ENCODE data around the gene MAST1. TPM values are rescaled to one million over a fixed set of nuclear protein-coding genes. Genes with fewer than 3 reads are reported as not detected.

MAST1 gene
- polyA plus RNA-seq, 1 donor, result 4.4 TPM

DNA sequence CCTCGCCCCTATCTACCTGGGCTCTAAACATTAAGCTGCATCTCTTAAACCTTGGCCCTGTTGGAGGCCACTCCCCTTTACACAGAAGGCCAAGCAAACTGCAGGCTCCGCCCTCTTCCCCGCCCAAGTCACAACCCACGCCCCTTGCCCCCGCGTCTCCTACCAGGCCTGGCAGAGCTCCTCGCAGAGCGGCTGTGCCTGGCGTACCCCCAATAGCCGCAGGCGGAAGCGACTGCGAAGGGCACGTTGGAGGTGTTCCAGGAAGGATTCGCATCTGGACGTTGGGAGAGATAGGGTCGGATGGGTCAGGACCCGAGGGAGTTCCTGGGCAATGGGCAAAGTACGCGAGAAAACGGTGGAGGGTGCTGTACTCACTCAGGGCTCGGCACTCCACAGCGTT is 9.8 kb upstream of the MAST1 start:
- peak; percentile 23 to 67 for DNase-seq
- WGBS (ENCODE audit: insufficient coverage, low lambda C conversion rate), result no CpG with 5 or more reads among the region's 23 CpGs
- H3K36me3 ChIP-seq (ENCODE audit: control insufficient read depth, insufficient read depth, low read length), result no peaks in the 10 kb centered on the region
- peaks cover 5% of the 10 kb centered on the region for H3K9me3 ChIP-seq (ENCODE audit: control insufficient read depth, low read depth, low read length)
- peaks cover 5% of the 10 kb centered on the region for H3K4me1 ChIP-seq (ENCODE audit: control insufficient read depth, insufficient read depth, low read length)
- peaks cover 54% of the 10 kb centered on the region for H3K27me3 ChIP-seq (ENCODE audit: control insufficient read depth, insufficient read depth, low read length)
- H3K4me3 ChIP-seq (ENCODE audit: low read length), result no peak overlapping the region
- no peak overlapping the region for H3K27ac ChIP-seq (ENCODE audit: low read length)

DNA sequence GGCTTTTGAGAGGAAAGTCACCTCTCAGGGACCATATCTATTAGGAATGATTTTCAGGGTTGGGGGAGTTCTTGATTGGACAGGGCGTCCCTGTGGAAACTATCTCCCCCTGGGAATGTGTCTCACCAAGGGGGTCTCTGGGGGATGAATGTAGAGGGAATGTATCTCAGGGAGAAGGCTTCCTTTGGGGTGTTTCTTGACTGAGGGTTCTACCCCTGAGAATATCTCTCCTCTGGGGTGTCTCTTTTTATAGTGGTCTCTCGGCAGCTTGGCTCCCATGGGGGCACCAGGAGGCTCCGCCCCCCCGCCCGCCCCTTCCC is 4.9 kb upstream of the MAST1 start:
- no peaks in the 10 kb centered on the region for H3K36me3 ChIP-seq (ENCODE audit: control insufficient read depth, insufficient read depth, low read length)
- WGBS (ENCODE audit: insufficient coverage, low lambda C conversion rate), result no CpG with 5 or more reads among the region's 5 CpGs
- H3K27ac ChIP-seq (ENCODE audit: low read length), result no peak overlapping the region
- H3K9me3 ChIP-seq (ENCODE audit: control insufficient read depth, low read depth, low read length), result peaks cover 13% of the 10 kb centered on the region
- H3K4me1 ChIP-seq (ENCODE audit: control insufficient read depth, insufficient read depth, low read length), result peaks cover 3% of the 10 kb centered on the region
- no peak overlapping the region for H3K4me3 ChIP-seq (ENCODE audit: low read length)
- no peak for DNase-seq
- peaks cover 82% of the 10 kb centered on the region for H3K27me3 ChIP-seq (ENCODE audit: control insufficient read depth, insufficient read depth, low read length)

DNA sequence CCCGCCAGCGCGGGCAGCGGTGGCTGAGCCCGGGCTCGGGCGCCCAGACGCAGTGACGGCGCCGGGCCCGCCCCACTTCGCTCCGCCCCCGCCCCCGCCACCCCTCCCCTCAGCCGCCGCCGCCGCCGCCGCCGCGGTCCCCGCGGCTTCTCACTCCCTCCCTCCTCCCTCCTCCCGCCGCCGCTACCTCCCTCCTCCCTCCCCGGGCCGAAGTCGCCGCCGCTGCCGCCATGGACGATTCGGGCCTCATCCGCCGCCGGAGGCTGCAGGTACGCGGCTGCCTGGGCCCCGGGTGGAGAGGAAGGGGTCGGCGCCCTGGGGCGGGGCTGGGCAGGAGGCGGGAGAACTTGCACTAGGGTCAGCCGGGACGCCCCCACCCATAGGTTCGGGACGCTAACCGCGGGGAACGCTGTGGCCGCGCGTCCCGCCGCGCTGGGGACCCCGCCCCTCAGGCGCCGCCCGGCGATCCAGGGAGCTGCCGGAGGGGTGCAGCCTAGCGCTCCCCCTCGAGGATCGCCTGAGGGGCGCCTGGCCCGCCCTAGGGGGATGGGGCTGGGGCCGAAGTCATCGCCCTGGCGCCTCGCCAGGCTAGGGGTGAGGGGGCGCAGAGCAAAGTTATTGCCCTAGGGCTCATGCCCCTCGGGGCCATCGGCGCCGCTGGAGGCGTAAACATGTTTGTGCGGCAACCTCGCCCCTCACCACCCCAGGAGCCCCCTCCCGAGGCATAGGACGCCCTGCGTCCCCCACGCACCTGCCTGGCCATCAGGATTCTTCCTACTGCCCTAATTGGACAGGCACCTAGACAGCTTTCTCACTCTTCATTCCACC is 4.4 kb upstream of the MAST1 start:
- peak in 1 of 2 donors; percentile 20 for DNase-seq
- Histone ChIP-seq H3K4me1 (ENCODE audit: control insufficient read depth, insufficient read depth, low read length) (no peaks in the 10 kb centered on the region), H3K4me3 (ENCODE audit: low read length) (peak overlapping the region; percentile 24), H3K27ac (ENCODE audit: low read length) (no peak overlapping the region), H3K9me3 (ENCODE audit: control insufficient read depth, low read depth, low read length) (peaks cover 17% of the 10 kb centered on the region), H3K27me3 (ENCODE audit: control insufficient read depth, insufficient read depth, low read length) (peaks cover 84% of the 10 kb centered on the region), H3K36me3 (ENCODE audit: control insufficient read depth, insufficient read depth, low read length) (no peaks in the 10 kb centered on the region)
- no CpG with 5 or more reads among the region's 87 CpGs for WGBS (ENCODE audit: insufficient coverage, low lambda C conversion rate)

DNA sequence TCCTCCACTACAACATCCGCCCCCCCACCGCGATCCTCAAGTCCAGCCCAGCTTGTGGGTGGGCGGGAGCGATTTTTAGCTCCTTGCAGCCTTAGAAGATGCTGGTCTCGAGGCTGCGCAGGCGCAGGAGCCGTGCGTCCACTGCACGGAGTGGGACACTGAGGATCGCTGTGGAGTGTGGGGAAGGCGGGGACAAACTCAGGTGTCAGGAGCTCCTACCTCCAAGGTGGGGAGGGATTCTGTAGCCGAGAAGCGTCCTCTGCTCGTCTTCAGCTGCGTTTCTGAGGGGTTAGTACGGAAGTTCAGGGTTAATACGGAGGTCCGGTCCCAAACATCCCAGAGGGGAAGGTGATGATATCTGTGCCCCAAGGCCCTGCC is 3.8 kb upstream of the MAST1 start, which contains the start of gene RTBDN:
Gene RTBDN, minus strand, starts transcription at position 14 of the 378 bp plus-strand sequence. CDS start 4,600 bp downstream, outside the sequence.
- H3K4me1 ChIP-seq (ENCODE audit: control insufficient read depth, insufficient read depth, low read length), result no peaks in the 10 kb centered on the region
- H3K27me3 ChIP-seq (ENCODE audit: control insufficient read depth, insufficient read depth, low read length), result peaks cover 90% of the 10 kb centered on the region
- no peak for DNase-seq
- no peak within 1 kb of the TSS for H3K27ac ChIP-seq (ENCODE audit: low read length)
- H3K9me3 ChIP-seq (ENCODE audit: control insufficient read depth, low read depth, low read length), result peaks cover 17% of the 10 kb centered on the region
- H3K36me3 ChIP-seq (ENCODE audit: control insufficient read depth, insufficient read depth, low read length), result no peaks in the 10 kb centered on the region
- H3K4me3 ChIP-seq (ENCODE audit: low read length), result peak within 1 kb of the TSS; percentile 24
- no CpG with 5 or more reads among the region's 20 CpGs for WGBS (ENCODE audit: insufficient coverage, low lambda C conversion rate)

DNA sequence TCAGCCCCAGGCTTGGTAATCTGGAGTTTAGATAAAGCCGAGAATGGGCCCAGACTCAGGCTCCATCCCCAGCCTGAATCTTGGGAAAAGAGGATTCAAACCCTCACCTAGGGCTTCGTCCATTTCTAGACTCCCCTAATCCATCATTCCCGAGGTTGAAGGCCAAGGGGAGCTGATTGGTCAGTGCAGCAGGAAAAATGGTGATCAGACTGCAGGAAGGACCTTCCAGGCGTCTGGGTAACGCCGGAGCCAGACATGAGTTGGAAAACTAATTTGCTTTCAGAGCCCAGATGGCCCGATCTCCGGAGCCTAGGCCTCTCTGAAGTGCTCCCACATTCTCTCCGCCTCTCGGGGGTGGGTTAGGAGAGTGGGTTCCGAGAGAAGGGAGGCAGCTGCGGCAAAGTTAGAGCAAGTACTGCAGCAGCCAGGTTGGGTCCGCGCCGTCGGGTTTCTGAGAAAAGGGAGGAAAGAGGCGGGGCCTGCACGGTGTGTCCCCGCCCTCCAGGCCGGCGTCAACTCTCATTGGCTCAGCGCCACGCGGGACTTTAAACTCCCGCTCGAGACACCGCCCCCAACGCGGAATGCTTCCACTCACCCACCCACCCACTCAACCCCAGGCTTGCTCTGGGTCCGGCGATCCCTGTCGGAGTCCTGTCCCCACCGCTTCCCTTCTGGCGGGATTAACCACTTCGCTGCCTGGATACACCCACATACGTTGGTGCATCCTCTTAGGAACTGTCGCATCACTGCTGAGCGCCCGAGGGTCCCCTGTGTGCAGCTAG is 3.1 kb upstream of the MAST1 start:
- Histone ChIP-seq H3K36me3 (ENCODE audit: control insufficient read depth, insufficient read depth, low read length) (no peaks in the 10 kb centered on the region), H3K27ac (ENCODE audit: low read length) (no peak overlapping the region), H3K27me3 (ENCODE audit: control insufficient read depth, insufficient read depth, low read length) (peaks cover 90% of the 10 kb centered on the region), H3K4me1 (ENCODE audit: control insufficient read depth, insufficient read depth, low read length) (no peaks in the 10 kb centered on the region), H3K4me3 (ENCODE audit: low read length) (no peak overlapping the region), H3K9me3 (ENCODE audit: control insufficient read depth, low read depth, low read length) (peaks cover 17% of the 10 kb centered on the region)
- no CpG with 5 or more reads among the region's 39 CpGs for WGBS (ENCODE audit: insufficient coverage, low lambda C conversion rate)
- DNase-seq, result peak in 1 of 2 donors; percentile 31

DNA sequence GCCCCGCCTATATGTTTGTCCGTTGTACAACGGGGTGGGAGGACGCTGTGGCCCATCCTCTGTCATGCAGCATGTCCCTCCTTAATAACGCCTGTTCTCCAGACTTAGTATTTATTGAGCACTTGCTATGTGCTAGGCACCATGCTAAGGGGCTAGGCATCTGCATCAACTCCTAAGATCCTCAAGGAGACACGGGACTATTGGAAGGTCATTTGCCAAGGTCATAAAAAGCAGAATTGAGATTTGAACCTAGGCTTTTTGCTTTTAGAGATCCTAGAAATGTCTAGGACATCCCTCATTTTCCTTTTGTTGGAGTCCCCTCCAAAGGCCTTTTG is 1.8 kb upstream of the MAST1 start:
- no CpG with 5 or more reads among the region's 6 CpGs for WGBS (ENCODE audit: insufficient coverage, low lambda C conversion rate)
- Histone ChIP-seq H3K9me3 (ENCODE audit: control insufficient read depth, low read depth, low read length) (peaks cover 27% of the 10 kb centered on the region), H3K4me1 (ENCODE audit: control insufficient read depth, insufficient read depth, low read length) (peaks cover 9% of the 10 kb centered on the region), H3K4me3 (ENCODE audit: low read length) (no peak overlapping the region), H3K36me3 (ENCODE audit: control insufficient read depth, insufficient read depth, low read length) (no peaks in the 10 kb centered on the region), H3K27me3 (ENCODE audit: control insufficient read depth, insufficient read depth, low read length) (peaks cover 94% of the 10 kb centered on the region), H3K27ac (ENCODE audit: low read length) (no peak overlapping the region)
- no peak for DNase-seq

DNA sequence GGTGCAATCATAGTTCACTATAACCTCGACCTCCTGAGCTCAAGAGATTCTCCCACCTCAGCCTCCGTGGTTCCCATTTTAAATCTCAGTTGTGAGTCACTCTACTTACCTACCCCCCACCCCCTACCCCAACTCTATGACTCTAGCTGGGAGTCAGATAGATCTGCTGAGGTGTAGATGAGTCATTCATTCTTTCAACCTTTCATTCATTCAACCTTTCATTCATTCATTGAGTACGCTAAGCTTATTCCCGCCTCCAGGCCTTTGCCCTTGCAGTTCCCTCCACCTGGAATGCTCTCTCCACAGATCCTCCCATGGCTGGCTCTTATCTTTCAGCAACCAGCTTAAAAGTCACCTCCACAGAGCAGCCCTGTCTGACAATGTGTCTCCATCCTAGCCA is 1.1 kb upstream of the MAST1 start:
- 80% methylated on average over 2 of the region's 4 CpGs for WGBS (ENCODE audit: insufficient coverage, low lambda C conversion rate)
- peaks cover 27% of the 10 kb centered on the region for H3K9me3 ChIP-seq (ENCODE audit: control insufficient read depth, low read depth, low read length)
- no peak overlapping the region for H3K4me3 ChIP-seq (ENCODE audit: low read length)
- no peaks in the 10 kb centered on the region for H3K36me3 ChIP-seq (ENCODE audit: control insufficient read depth, insufficient read depth, low read length)
- H3K27ac ChIP-seq (ENCODE audit: low read length), result no peak overlapping the region
- peaks cover 95% of the 10 kb centered on the region for H3K27me3 ChIP-seq (ENCODE audit: control insufficient read depth, insufficient read depth, low read length)
- no peak for DNase-seq
- H3K4me1 ChIP-seq (ENCODE audit: control insufficient read depth, insufficient read depth, low read length), result peaks cover 9% of the 10 kb centered on the region

DNA sequence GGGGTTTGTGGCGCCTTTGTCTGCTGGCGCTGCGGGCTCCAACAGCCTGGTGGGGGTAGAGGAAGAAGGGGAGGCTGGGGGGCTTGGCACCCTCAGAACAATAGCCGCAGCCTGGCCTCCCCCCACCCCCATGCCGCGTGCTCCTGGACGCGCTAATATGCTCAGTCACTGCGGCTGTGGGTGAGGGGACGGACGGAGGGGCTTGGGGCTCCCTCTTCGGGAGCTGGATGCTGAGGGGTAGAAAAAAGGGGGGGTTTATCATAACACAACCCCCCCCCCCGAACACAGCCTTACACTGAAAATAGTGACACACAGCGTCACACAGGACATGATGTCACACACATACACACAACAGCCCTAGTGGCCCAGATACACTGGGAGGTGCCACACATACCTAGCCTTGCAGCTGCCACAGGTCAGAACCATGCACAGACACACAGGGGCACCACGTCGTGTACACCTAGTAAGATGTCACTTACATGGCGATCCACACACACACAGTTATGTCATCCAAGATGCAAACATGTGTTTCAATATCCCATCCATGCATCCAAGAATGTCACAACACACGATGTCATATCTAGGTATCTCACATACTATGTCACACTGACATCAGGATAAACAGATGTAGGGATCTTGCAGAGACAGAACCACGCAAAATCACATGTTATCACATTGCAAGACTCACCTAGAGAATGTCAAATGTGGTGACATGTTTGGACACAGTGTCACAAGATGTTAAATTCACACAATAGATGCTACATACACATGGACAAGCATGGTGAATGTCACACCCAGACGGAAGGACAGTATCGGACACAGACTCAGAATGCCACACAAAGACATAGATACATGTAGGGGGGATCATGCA is 806 bp downstream of the MAST1 start:
- no peak overlapping the region for H3K27ac ChIP-seq (ENCODE audit: low read length)
- peaks cover 9% of the 10 kb centered on the region for H3K4me1 ChIP-seq (ENCODE audit: control insufficient read depth, insufficient read depth, low read length)
- peaks cover 89% of the 10 kb centered on the region for H3K27me3 ChIP-seq (ENCODE audit: control insufficient read depth, insufficient read depth, low read length)
- WGBS (ENCODE audit: insufficient coverage, low lambda C conversion rate), result no CpG with 5 or more reads among the region's 21 CpGs
- no peaks in the 10 kb centered on the region for H3K36me3 ChIP-seq (ENCODE audit: control insufficient read depth, insufficient read depth, low read length)
- peak overlapping the region; percentile 31 for H3K4me3 ChIP-seq (ENCODE audit: low read length)
- H3K9me3 ChIP-seq (ENCODE audit: control insufficient read depth, low read depth, low read length), result peaks cover 24% of the 10 kb centered on the region
- no peak for DNase-seq

DNA sequence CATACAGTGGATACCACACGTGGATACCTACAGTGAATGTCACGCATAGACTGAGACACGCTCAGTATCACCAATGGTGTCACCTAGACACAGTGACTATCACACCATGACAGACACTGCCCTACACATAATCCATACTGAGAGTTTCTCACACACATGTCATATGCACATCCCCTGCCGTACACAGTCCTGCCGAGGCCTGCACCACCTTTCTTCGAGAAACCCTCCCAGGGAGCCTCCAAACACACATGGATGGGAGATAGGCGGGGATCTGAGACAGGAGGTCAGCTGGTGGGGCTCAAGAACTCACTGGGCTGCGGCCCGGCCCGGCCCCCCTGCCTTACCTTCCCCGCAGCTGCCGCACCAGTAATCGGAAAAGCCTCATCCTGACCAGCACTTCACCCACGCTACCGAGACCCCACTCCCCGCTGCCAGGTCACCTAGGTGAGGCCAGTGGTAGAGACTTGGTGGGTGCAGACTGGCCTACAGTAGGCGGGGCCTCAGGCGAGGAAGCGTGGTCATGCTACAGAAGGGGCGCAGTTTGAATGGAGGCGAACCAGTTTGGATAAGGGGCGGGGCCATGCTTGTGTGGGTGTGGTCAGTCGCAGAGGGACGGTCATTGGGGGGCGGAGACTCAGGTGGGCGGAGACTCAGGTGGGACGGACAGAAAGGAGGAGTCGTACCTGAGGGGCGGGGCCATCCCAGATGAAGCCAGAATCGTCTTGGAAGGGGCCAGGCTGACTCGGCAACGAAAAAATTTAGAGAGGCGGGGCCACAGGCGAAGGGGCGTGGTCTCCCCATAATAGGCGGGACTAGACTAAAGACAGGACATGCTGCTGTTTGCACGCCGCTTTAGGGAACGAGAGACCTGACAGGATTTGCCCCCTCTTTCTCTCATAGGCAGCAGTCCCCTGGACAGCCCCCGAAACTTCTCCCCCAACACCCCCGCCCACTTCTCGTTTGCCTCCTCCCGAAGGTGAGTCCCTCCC is 2.1 kb downstream of the MAST1 start:
- H3K4me1 ChIP-seq (ENCODE audit: control insufficient read depth, insufficient read depth, low read length), result peaks cover 9% of the 10 kb centered on the region
- WGBS (ENCODE audit: insufficient coverage, low lambda C conversion rate), result no CpG with 5 or more reads among the region's 43 CpGs
- peaks cover 80% of the 10 kb centered on the region for H3K27me3 ChIP-seq (ENCODE audit: control insufficient read depth, insufficient read depth, low read length)
- H3K4me3 ChIP-seq (ENCODE audit: low read length), result peak overlapping the region; percentile 6
- peak; percentile 35 to 45 for DNase-seq
- H3K9me3 ChIP-seq (ENCODE audit: control insufficient read depth, low read depth, low read length), result peaks cover 17% of the 10 kb centered on the region
- no peak overlapping the region for H3K27ac ChIP-seq (ENCODE audit: low read length)
- H3K36me3 ChIP-seq (ENCODE audit: control insufficient read depth, insufficient read depth, low read length), result no peaks in the 10 kb centered on the region
